Small intestine (tissue), 7 donors: Measurements from ENCODE around the gene FBF1. TPM values are rescaled to one million over a fixed set of nuclear protein-coding genes. Genes with fewer than 3 reads are reported as not detected.

Experiments used
- DNase-seq, 2 donors: peaks; one replicate each; pipeline versions ENCODE4 v3.0.0 to v3.0.0-alpha.2; 2013
- FAIRE-seq: peaks from 2 replicates; lab custom pipeline; 2012; peaks lifted over from hg19 to GRCh38; lab: Jason Lieb, UNC
- H3K27ac ChIP-seq, 3 donors: one replicate each; pipeline ENCODE4 v1.5.1; 2013; ENCODE audit warnings: low read length in 2 of 3, mild to moderate bottlenecking in 2 of 3, control low read depth in 1 of 3, inconsistent platforms in 1 of 3, low read depth in 1 of 3, moderate library complexity in 1 of 3
- H3K27me3 ChIP-seq, 3 donors: one replicate each; pipeline ENCODE4 v1.6.1; 2013; ENCODE audit warnings: low read length in 3 of 3, inconsistent platforms in 1 of 3; ENCODE audit not compliant: control insufficient read depth in 3 of 3, insufficient read depth in 3 of 3
- H3K36me3 ChIP-seq, 3 donors: one replicate each; pipeline ENCODE4 v1.6.1; 2013; ENCODE audit warnings: low read length in 3 of 3, inconsistent platforms in 1 of 3, low read depth in 1 of 3, mild to moderate bottlenecking in 1 of 3, moderate library complexity in 1 of 3; ENCODE audit not compliant: control insufficient read depth in 3 of 3, insufficient read depth in 2 of 3
- H3K4me1 ChIP-seq, 3 donors: one replicate each; pipeline ENCODE4 v1.6.1; 2013; ENCODE audit warnings: low read length in 2 of 3, inconsistent platforms in 1 of 3, low read depth in 1 of 3, mild to moderate bottlenecking in 1 of 3, moderate library complexity in 1 of 3; ENCODE audit not compliant: control insufficient read depth in 3 of 3, insufficient read depth in 2 of 3
- H3K4me3 ChIP-seq, 3 donors: one replicate each; pipeline ENCODE4 v1.5.1; 2013; ENCODE audit warnings: low read length in 3 of 3, control low read depth in 1 of 3, inconsistent platforms in 1 of 3, low read depth in 1 of 3, mild to moderate bottlenecking in 1 of 3, moderate library complexity in 1 of 3
- H3K9me3 ChIP-seq, 2 donors: one replicate each; pipeline ENCODE4 v1.6.1; 2013; ENCODE audit warnings: low read depth in 1 of 2, low read length in 1 of 2; ENCODE audit not compliant: control insufficient read depth in 2 of 2, insufficient read depth in 1 of 2
- WGBS, 3 donors: extraction: QIAGEN DNeasy Blood & Tissue Kit; methylation state at CpG; one replicate each; pipeline ENCODE4 v1.1.7; 2013; 5-methylcytosine and 5-hydroxymethylcytosine counted together
- polyA plus RNA-seq, 4 donors: library from polyadenylated mRNA; stranded (reverse) in 3 of 4; unstranded in 1 of 4; fragments of 200-250 nt in 3 of 4; fragments of 120-200 nt in 1 of 4; gene quantifications; one replicate each; pipeline versions ENCODE4 v1.2.1 to v1.2.3, GENCODE V29; 2013
- donor health status: healthy with polysubstance abuse.
- donor health status: control.
- donor health status: control.
- donor health status: Bipolar disorder and iron deficiency.
- donor health status: healthy.

The FBF1 gene
- polyA plus RNA-seq, 4 donors: 2.2 to 45.7 (median 5.4) TPM

- H3K36me3 ChIP-seq: peaks cover 5 to 79% (median 7%) of the 10 kb centered on the region in 3 donors
- no peak overlapping the region for H3K4me3 ChIP-seq
- H3K9me3 ChIP-seq: no peaks in the 10 kb centered on the region
- H3K4me1 ChIP-seq: peaks cover 0 to 54% (median 2%) of the 10 kb centered on the region in 3 donors
- no peaks in the 10 kb centered on the region for H3K27me3 ChIP-seq
- DNase-seq (no peak), FAIRE-seq (no peak)
- WGBS, 3 donors: 79 to 84% (median 83%) methylated on average over 22 of the region's 22 CpGs
- H3K27ac ChIP-seq: no peak overlapping the region
These were observed 46.7 kb downstream of the FBF1 start for GRCh38 chr17:75894049-75894733.

GRCh38 chr17:75893305-75894048 is 47.4 kb downstream of the FBF1 start:
- Histone ChIP-seq H3K27me3 (no peaks in the 10 kb centered on the region), H3K27ac (no peak overlapping the region), H3K4me1 (peaks cover 0 to 54% (median 2%) of the 10 kb centered on the region in 3 donors), H3K36me3 (peaks cover 4 to 75% (median 4%) of the 10 kb centered on the region in 3 donors), H3K4me3 (no peak overlapping the region), H3K9me3 (no peaks in the 10 kb centered on the region)
- no peak for FAIRE-seq
- DNase-seq: no peak
- WGBS, 3 donors: 86 to 89% (median 88%) methylated on average over 18 of the region's 18 CpGs

- Histone ChIP-seq H3K27ac (no peak overlapping the region), H3K9me3 (no peaks in the 10 kb centered on the region), H3K4me3 (no peak overlapping the region), H3K4me1 (peaks cover 0 to 54% (median 2%) of the 10 kb centered on the region in 3 donors), H3K27me3 (no peaks in the 10 kb centered on the region), H3K36me3 (peaks cover 0 to 69% (median 3%) of the 10 kb centered on the region in 3 donors)
- FAIRE-seq (no peak), DNase-seq (no peak)
- WGBS, 3 donors: 83 to 87% (median 85%) methylated on average over 11 to 16 of the region's 16 CpGs
These were observed 48.2 kb downstream of the FBF1 start for GRCh38 chr17:75892556-75893224.

- H3K27me3 ChIP-seq: no peaks in the 10 kb centered on the region
- 57 to 72% (median 69%) methylated on average over 32 of the region's 32 CpGs for WGBS, 3 donors
- DNase-seq (no peak), FAIRE-seq (no peak)
- H3K4me3 ChIP-seq: no peak overlapping the region
- no peak overlapping the region for H3K27ac ChIP-seq
- H3K4me1 ChIP-seq: peaks cover 0 to 51% (median 2%) of the 10 kb centered on the region in 3 donors
- no peaks in the 10 kb centered on the region for H3K9me3 ChIP-seq
- peaks cover 0 to 70% (median 3%) of the 10 kb centered on the region in 3 donors for H3K36me3 ChIP-seq
These were observed 49.0 kb downstream of the FBF1 start for GRCh38 chr17:75891605-75892555.

- no peak for DNase-seq
- WGBS, 3 donors: 31 to 77% (median 51%) methylated on average over 31 of the region's 31 CpGs
- H3K36me3 ChIP-seq: peaks cover 0 to 75% (median 3%) of the 10 kb centered on the region in 3 donors
- no peak overlapping the region for H3K4me3 ChIP-seq
- H3K27me3 ChIP-seq: no peaks in the 10 kb centered on the region
- no peak overlapping the region for H3K27ac ChIP-seq
- FAIRE-seq: no peak
- H3K4me1 ChIP-seq: peaks cover 0 to 51% (median 2%) of the 10 kb centered on the region in 3 donors
- H3K9me3 ChIP-seq: no peaks in the 10 kb centered on the region
These were observed 49.7 kb downstream of the FBF1 start for GRCh38 chr17:75891022-75891604.

GRCh38 chr17:75889454-75889853 is 51.4 kb downstream of the FBF1 start:
- FAIRE-seq: no peak
- 79 to 87% (median 81%) methylated on average over 6 of the region's 6 CpGs for WGBS, 3 donors
- Histone ChIP-seq H3K27me3 (no peaks in the 10 kb centered on the region), H3K36me3 (peaks cover 0 to 69% (median 3%) of the 10 kb centered on the region in 3 donors), H3K4me3 (no peak overlapping the region), H3K9me3 (no peaks in the 10 kb centered on the region), H3K27ac (no peak overlapping the region), H3K4me1 (peaks cover 0 to 36% (median 0%) of the 10 kb centered on the region in 3 donors)
- DNase-seq: no peak

GRCh38 chr17:75888484-75888883 is 52.4 kb downstream of the FBF1 start:
- no peaks in the 10 kb centered on the region for H3K27me3 ChIP-seq
- no peak overlapping the region for H3K27ac ChIP-seq
- no peak for DNase-seq
- H3K9me3 ChIP-seq: no peaks in the 10 kb centered on the region
- H3K4me3 ChIP-seq: no peak overlapping the region
- 84 to 88% (median 85%) methylated on average over 6 of the region's 6 CpGs for WGBS, 3 donors
- H3K4me1 ChIP-seq: peaks cover 0 to 27% (median 0%) of the 10 kb centered on the region in 3 donors
- no peak for FAIRE-seq
- peaks cover 0 to 60% (median 3%) of the 10 kb centered on the region in 3 donors for H3K36me3 ChIP-seq
